ENCODE data around the gene RGP1. TPM values are rescaled to one million over a fixed set of nuclear protein-coding genes. Genes with fewer than 3 reads are reported as not detected.

RGP1 gene
- total and polyA plus RNA-seq, 9 of the 15 experiments (the other 6 are each of a cell fraction or from before 2014, with no cell fraction given), result 0.42 to 13.8 (median 6.7) TPM

GRCh38 chr9:35749515-35750255 is 598 bp downstream of the RGP1 start:
- ChIA-PET POLR2A (interaction anchor here (0.8 to 3.9 kb wide), 6 partner anchors 9 to 89 kb away, joined by 3 to 17 read pairs (median 4); partner anchors contain the start of genes CREB3 and TLN1), CTCF (ENCODE audit: low intra/inter-chr PET ratio) (no interaction called here)
- Histone ChIP-seq H4K20me1 (replicated peaks; ENCODE audit: control insufficient read depth, insufficient read depth, low read length) (peaks cover 19% of the 10 kb centered on the region), H3K36me3 (ENCODE audit: control insufficient read depth, insufficient read depth, low read length) (peaks cover 45% of the 10 kb centered on the region; the same call in 2 of the 3 replicates), H3K4me2 (ENCODE audit: insufficient read depth, low read length) (peak overlapping the region; percentile 93), H3K4me3 (peak overlapping the region; percentile 95), H3K27me3 (ENCODE audit: control insufficient read depth in 2 of 2, insufficient read depth in 2 of 2, low read length in 2 of 2) (no peaks in the 10 kb centered on the region), H3K79me2 (ENCODE audit: control insufficient read depth, insufficient read depth, low read length) (peaks cover 51% of the 10 kb centered on the region), H3K9me1 (ENCODE audit: control insufficient read depth, insufficient read depth, low read length) (peaks cover 6% of the 10 kb centered on the region), H3K9me3 (replicated peaks; ENCODE audit: control insufficient read depth, insufficient read depth, low read depth, low read length) (no peaks in the 10 kb centered on the region), H3K27ac (ENCODE audit: extremely low read depth, low read depth, low read length) (peak overlapping the region; percentile 91), H2AFZ (ENCODE audit: low read depth, low read length) (peak overlapping the region; percentile 78), H3K9ac (ENCODE audit: insufficient read depth in 1 of 2, low read depth in 2 of 2, low read length in 2 of 2) (peak overlapping the region; percentile 86 to 93), H3K4me1 (replicated peaks in 1 of 2; ENCODE audit: control insufficient read depth in 2 of 2, insufficient read depth in 2 of 2, low read length in 2 of 2) (peaks cover 8 to 19% of the 10 kb centered on the region in 2 experiments; a peak in 4 of 5 replicates)
- intact Hi-C loops (cut with micrococcal nuclease), result loop anchor here (2.0 kb wide), 1 partner anchor 17 kb away; the partner anchor contains the start of genes CREB3 and TLN1
- peak; percentile 71 for ATAC-seq
- in situ Hi-C loops (cut with MboI), result no loop called here
- peak; percentile 70 for FAIRE-seq
- peak in 3 of 4 experiments; percentile 47 to 55 (median 54) for DNase-seq (ENCODE audit: extremely low read depth in 1 of 4, low spot score in 3 of 4)
- no TSS peak for BruUV-seq (replicated peaks)
- 8% methylated on average over 13 of the region's 19 CpGs for WGBS (ENCODE audit: insufficient coverage, low coverage, missing lambda C conversion rate)
- no peak for TF ChIP-seq NEUROD1 (IDR thresholded peaks at IDR 0.05; ENCODE audit: borderline replicate concordance, low read depth, low read length, partially characterized antibody)
- TF ChIP-seq ELF2 (CRISPR knock-in tag; IDR thresholded peaks at IDR 0.05), result no peak
- no peak for TF ChIP-seq U2AF1 (optimal IDR thresholded peaks at IDR 0.05; ENCODE audit: low read depth, low read length)
- TF ChIP-seq PKNOX1 (IDR thresholded peaks at IDR 0.05), result no peak
- TF ChIP-seq E2F3 (CRISPR knock-in tag; IDR thresholded peaks at IDR 0.05), result no peak
- TF ChIP-seq NR2C2 (CRISPR knock-in tag; IDR thresholded peaks at IDR 0.05), result no peak
- TF ChIP-seq NR2C2 (tag; IDR thresholded peaks at IDR 0.05), result peak; percentile 76; the same call in 1 of the 2 replicates
- no peak for TF ChIP-seq HDAC2 (IDR thresholded peaks at IDR 0.05)
- no peak for TF ChIP-seq CBX1 (IDR thresholded peaks at IDR 0.05; ENCODE audit: low read depth)
- 0 out of 4 replicates have a peak, but pooled peaks of 1 of the 2 experiments have one; percentile 12 for TF ChIP-seq RAD21 (CRISPR knock-in tag; conservative IDR thresholded peaks at IDR 0.05 in 1 of 2, IDR thresholded peaks at IDR 0.05 in 1 of 2)
- no peak for TF ChIP-seq SRSF7 (optimal IDR thresholded peaks at IDR 0.05; ENCODE audit: low read depth, low read length)
- TF ChIP-seq ZFX (CRISPR knock-in tag; IDR thresholded peaks at IDR 0.05), result no peak; the same call in 1 of the 2 replicates
- no peak for TF ChIP-seq ZC3H11A (IDR thresholded peaks at IDR 0.05; ENCODE audit: low read depth, low read length)
- TF ChIP-seq ETV6 (IDR thresholded peaks at IDR 0.05; ENCODE audit: borderline replicate concordance in 1 of 2, low read depth in 2 of 2, low read length in 1 of 2), result no peak
- no peak for TF ChIP-seq ETV6 (CRISPR knock-in tag; IDR thresholded peaks at IDR 0.05; ENCODE audit: borderline replicate concordance)
- no peak for TF ChIP-seq PRPF4 (IDR thresholded peaks at IDR 0.05; ENCODE audit: insufficient read depth, low read depth, low read length, poor library complexity, severe bottlenecking)
- peak in 1 of 3 experiments; percentile 62 for TF ChIP-seq YY1 (IDR thresholded peaks at IDR 0.05; ENCODE audit: borderline replicate concordance in 1 of 3, control insufficient read depth in 1 of 3, extremely low read depth in 1 of 3, insufficient read depth in 3 of 3, insufficient read length in 1 of 3, insufficient replicate concordance in 2 of 3, low read depth in 1 of 3, low read length in 2 of 3)
- no peak for TF ChIP-seq CREB3L1 (IDR thresholded peaks at IDR 0.05; ENCODE audit: borderline replicate concordance, low read depth)
- TF ChIP-seq ZNF121 (CRISPR knock-in tag; conservative IDR thresholded peaks at IDR 0.05), result no peak
